Neural crest cell (in vitro differentiated cells): ENCODE data around the gene MRGPRX3. TPM values are rescaled to one million over a fixed set of nuclear protein-coding genes. Genes with fewer than 3 reads are reported as not detected.

Source experiments
- DNase-seq: peaks from one replicate; pipeline ENCODE4 v3.0.0; 2021; ENCODE audit warnings: low read depth, mixed read lengths, low spot score
- H3K27ac Mint-ChIP-seq: one replicate; pipeline ENCODE4 v1.8.0; 2021; ENCODE audit warnings: mild to moderate bottlenecking, mixed read lengths; ENCODE audit not compliant: unreplicated experiment
- H3K27me3 Mint-ChIP-seq: 2 replicates; pipeline ENCODE4 v1.8.0; 2021; ENCODE audit warnings: low read depth, mild to moderate bottlenecking, mixed read lengths
- H3K36me3 Mint-ChIP-seq: 2 replicates; pipeline ENCODE4 v1.8.0; 2021; ENCODE audit warnings: low read depth, mild to moderate bottlenecking, mixed read lengths
- H3K4me1 Mint-ChIP-seq: 2 replicates; pipeline ENCODE4 v1.8.0; 2021; ENCODE audit warnings: mixed read lengths
- H3K4me3 Mint-ChIP-seq: one replicate; pipeline ENCODE4 v1.8.0; 2021; ENCODE audit warnings: mild to moderate bottlenecking, mixed read lengths
- H3K9me3 Mint-ChIP-seq: 2 replicates; pipeline ENCODE4 v1.8.0; 2021; ENCODE audit warnings: mixed read lengths
- CTCF ChIP-seq: fragments of 200-600 bp; sonication (generic); conservative IDR thresholded peaks from 2 replicates; pipeline ENCODE4 v1.5.0; 2021; ENCODE audit warnings: antibody characterized with exemption, mild to moderate bottlenecking
- total RNA-seq: library from RNA; stranded (reverse); gene quantifications from 2 replicates; pipeline ENCODE4 v1.2.1, GENCODE V29; 2021

MRGPRX3 gene
- total RNA-seq, 1 donor from 2014 or later = 0.14 TPM

DNA sequence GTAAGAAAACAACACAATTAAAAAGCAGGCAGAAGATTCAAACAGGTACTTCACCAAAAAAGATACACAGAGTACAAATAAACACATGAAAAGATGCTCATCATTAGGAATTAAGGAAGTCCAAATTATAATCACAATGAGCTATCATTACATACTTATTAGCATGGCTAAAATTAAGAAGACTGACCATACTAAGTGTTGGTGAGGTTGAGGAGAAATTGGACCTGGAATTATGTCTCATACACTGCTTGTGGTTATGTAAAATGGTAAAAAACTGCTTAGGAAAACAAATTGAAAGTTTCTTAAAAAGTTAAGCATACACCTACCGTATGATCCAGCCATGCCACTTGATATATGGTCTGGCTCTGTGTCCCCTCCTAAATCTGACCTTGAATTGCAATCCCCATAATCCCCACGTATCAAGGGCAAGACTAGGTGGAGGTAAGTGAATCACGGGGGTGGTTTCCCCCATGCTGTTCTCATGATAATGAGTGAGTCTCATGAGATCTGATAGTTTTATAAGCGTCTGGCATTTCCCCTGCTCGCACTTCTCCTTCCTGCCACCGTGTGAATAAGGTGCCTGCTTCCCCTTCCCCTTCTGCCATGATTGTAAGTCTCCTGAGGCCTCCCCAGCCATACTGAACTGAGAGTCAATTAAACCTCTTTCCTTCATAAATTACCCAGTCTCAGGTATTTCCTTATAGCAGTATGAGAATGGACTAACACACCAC is 31.3 kb upstream of the MRGPRX3 start:
- Mint-ChIP-seq H3K27me3 (no peaks in the 10 kb centered on the region), H3K9me3 (no peaks in the 10 kb centered on the region), H3K27ac (no peak overlapping the region), H3K36me3 (peaks cover 21% of the 10 kb centered on the region), H3K4me3 (no peak overlapping the region), H3K4me1 (peaks cover 18% of the 10 kb centered on the region)
- no peak for TF ChIP-seq CTCF
- no peak for DNase-seq

- DNase-seq = no peak
- peaks cover 4% of the 10 kb centered on the region for H3K27me3 Mint-ChIP-seq
- H3K27ac Mint-ChIP-seq = peak overlapping the region; percentile 87
- peaks cover 20% of the 10 kb centered on the region for H3K4me1 Mint-ChIP-seq
- peak overlapping the region; percentile 98 for H3K4me3 Mint-ChIP-seq
- no peaks in the 10 kb centered on the region for H3K9me3 Mint-ChIP-seq
- TF ChIP-seq CTCF = no peak
- H3K36me3 Mint-ChIP-seq = peaks cover 16% of the 10 kb centered on the region
Measured at GRCh38 chr11:18105086-18105801, 27.1 kb upstream of the MRGPRX3 start.

DNA sequence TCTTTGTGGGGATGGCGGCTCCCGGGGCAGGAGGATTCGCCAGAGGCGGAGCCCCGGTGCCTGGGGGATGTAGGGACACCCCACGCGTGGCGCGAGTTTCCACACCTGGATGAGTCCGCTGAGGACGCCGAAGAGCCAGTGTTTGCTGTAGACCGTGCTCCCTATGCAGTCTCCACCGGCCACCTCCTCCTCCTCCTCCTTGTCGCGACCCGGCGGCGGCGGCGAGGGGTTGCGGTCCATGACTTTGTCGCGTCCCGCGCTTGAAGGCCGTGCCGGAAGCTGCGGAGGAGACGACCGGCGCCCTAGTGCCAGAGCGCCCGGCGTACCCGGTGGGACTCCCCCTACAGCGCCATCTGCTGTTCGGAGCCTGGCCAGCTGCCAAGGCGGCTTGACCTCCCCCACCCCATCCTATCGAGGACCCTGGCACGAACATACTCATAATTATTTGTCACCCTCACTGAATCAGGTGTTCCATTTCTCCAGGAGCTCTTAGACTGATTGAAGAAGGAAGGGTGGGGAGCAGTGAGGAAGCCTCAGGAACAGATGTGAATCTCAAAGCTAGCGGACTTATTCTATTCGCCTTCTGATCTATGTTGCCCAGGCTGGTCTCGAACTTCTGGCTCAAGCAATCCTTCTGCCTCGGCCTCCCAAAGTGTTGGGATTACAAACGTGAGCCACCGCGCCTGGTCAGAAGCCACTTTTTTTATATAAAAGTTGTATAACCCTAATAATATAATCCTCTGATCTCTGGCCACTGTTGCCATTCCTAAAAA is 26.4 kb upstream of the MRGPRX3 start, which contains the start of gene SAAL1:
Gene SAAL1, minus strand, starts transcription at position 281 of the 773 bp plus-strand sequence. Its CDS starts 41 bp downstream, at position 240.
- Mint-ChIP-seq H3K36me3 (peaks cover 16% of the 10 kb centered on the region), H3K4me1 (peaks cover 20% of the 10 kb centered on the region)

GRCh38 chr11:18106688-18107087 is 25.7 kb upstream of the MRGPRX3 start:
- DNase-seq = no peak
- H3K27ac Mint-ChIP-seq = no peak overlapping the region
- no peaks in the 10 kb centered on the region for H3K9me3 Mint-ChIP-seq
- peaks cover 14% of the 10 kb centered on the region for H3K4me1 Mint-ChIP-seq
- H3K36me3 Mint-ChIP-seq = peaks cover 9% of the 10 kb centered on the region
- H3K4me3 Mint-ChIP-seq = peak overlapping the region; percentile 98
- no peak for TF ChIP-seq CTCF
- H3K27me3 Mint-ChIP-seq = peaks cover 15% of the 10 kb centered on the region

More for the DNA sequence above, 26.4 kb upstream of the MRGPRX3 start, which contains the start of gene SAAL1:
- TF ChIP-seq CTCF = peak; percentile 93
- peak within 1 kb of the TSS; percentile 98 for H3K4me3 Mint-ChIP-seq
- peak within 1 kb of the TSS; percentile 94 for H3K27ac Mint-ChIP-seq
- peak; percentile 98 for DNase-seq
- H3K27me3 Mint-ChIP-seq = peaks cover 10% of the 10 kb centered on the region
- no peaks in the 10 kb centered on the region for H3K9me3 Mint-ChIP-seq

GRCh38 chr11:18108254-18108653 is 24.1 kb upstream of the MRGPRX3 start:
- H3K36me3 Mint-ChIP-seq = no peaks in the 10 kb centered on the region
- peak overlapping the region; percentile 44 for H3K4me3 Mint-ChIP-seq
- peaks cover 26% of the 10 kb centered on the region for H3K27me3 Mint-ChIP-seq
- peaks cover 13% of the 10 kb centered on the region for H3K4me1 Mint-ChIP-seq
- H3K9me3 Mint-ChIP-seq = no peaks in the 10 kb centered on the region
- no peak overlapping the region for H3K27ac Mint-ChIP-seq
- TF ChIP-seq CTCF = no peak
- DNase-seq = no peak
